ENCODE measurements around the gene MTM1. TPM values are rescaled to one million over a fixed set of nuclear protein-coding genes. Genes with fewer than 3 reads are reported as not detected.

The MTM1 gene
- total and polyA plus RNA-seq, 2 donors from 2014 or later: 6.6 to 20.5 TPM

- Histone ChIP-seq H3K9me3 (ENCODE audit: control insufficient read depth in 2 of 3, insufficient read depth in 1 of 3, low read length in 3 of 3) (no peaks in the 10 kb centered on the region), H3K4me1 (ENCODE audit: control insufficient read depth in 2 of 3, insufficient read depth in 2 of 3, low read depth in 1 of 3, low read length in 3 of 3) (peaks cover 0 to 17% (median 0%) of the 10 kb centered on the region in 3 donors), H3K9ac (ENCODE audit: low read length in 3 of 3) (no peak overlapping the region), H3K4me3 (ENCODE audit: low read length in 3 of 3) (no peak overlapping the region), H3K27ac (ENCODE audit: low read depth in 2 of 2, low read length in 2 of 2) (no peak overlapping the region), H3K36me3 (ENCODE audit: control insufficient read depth in 2 of 3, insufficient read depth in 3 of 3, low read length in 3 of 3) (no peaks in the 10 kb centered on the region), H3K27me3 (ENCODE audit: control insufficient read depth, insufficient read depth, low read length) (no peaks in the 10 kb centered on the region)
- no peak for TF ChIP-seq CTCF (IDR thresholded peaks at IDR 0.05; ENCODE audit: borderline replicate concordance, extremely low read depth, insufficient read depth)
- intact Hi-C loops (cut with DNase I): no loop called here
- no peak for DNase-seq
- FAIRE-seq: no peak
These were observed 24.1 kb upstream of the MTM1 start for GRCh38 chrX:150544222-150544787.

- no peak overlapping the region for H3K27ac ChIP-seq (ENCODE audit: low read depth in 2 of 2, low read length in 2 of 2)
- peaks cover 0 to 17% (median 0%) of the 10 kb centered on the region in 3 donors for H3K4me1 ChIP-seq (ENCODE audit: control insufficient read depth in 2 of 3, insufficient read depth in 2 of 3, low read depth in 1 of 3, low read length in 3 of 3)
- no peak overlapping the region for H3K4me3 ChIP-seq (ENCODE audit: low read length in 3 of 3)
- DNase-seq (no peak), FAIRE-seq (no peak)
- no peaks in the 10 kb centered on the region for H3K36me3 ChIP-seq (ENCODE audit: control insufficient read depth in 2 of 3, insufficient read depth in 3 of 3, low read length in 3 of 3)
- no peaks in the 10 kb centered on the region for H3K9me3 ChIP-seq (ENCODE audit: control insufficient read depth in 2 of 3, insufficient read depth in 1 of 3, low read length in 3 of 3)
- no peak overlapping the region for H3K9ac ChIP-seq (ENCODE audit: low read length in 3 of 3)
- TF ChIP-seq CTCF (IDR thresholded peaks at IDR 0.05; ENCODE audit: borderline replicate concordance, extremely low read depth, insufficient read depth): no peak
- H3K27me3 ChIP-seq (ENCODE audit: control insufficient read depth, insufficient read depth, low read length): no peaks in the 10 kb centered on the region
- intact Hi-C loops (cut with DNase I): no loop called here
These were observed 23.3 kb upstream of the MTM1 start for GRCh38 chrX:150544835-150545770.

- DNase-seq (peak in 4 of 5 donors; percentile 28 to 73 (median 43)), FAIRE-seq (no peak)
- intact Hi-C loops (cut with DNase I): no loop called here
- Histone ChIP-seq H3K9ac (ENCODE audit: low read length in 3 of 3) (no peak overlapping the region), H3K9me3 (ENCODE audit: control insufficient read depth in 2 of 3, insufficient read depth in 1 of 3, low read length in 3 of 3) (no peaks in the 10 kb centered on the region), H3K27me3 (ENCODE audit: control insufficient read depth, insufficient read depth, low read length) (no peaks in the 10 kb centered on the region), H3K4me1 (ENCODE audit: control insufficient read depth in 2 of 3, insufficient read depth in 2 of 3, low read depth in 1 of 3, low read length in 3 of 3) (peaks cover 0 to 17% (median 0%) of the 10 kb centered on the region in 3 donors), H3K36me3 (ENCODE audit: control insufficient read depth in 2 of 3, insufficient read depth in 3 of 3, low read length in 3 of 3) (no peaks in the 10 kb centered on the region), H3K27ac (ENCODE audit: low read depth in 2 of 2, low read length in 2 of 2) (peak overlapping the region; percentile 73 to 86), H3K4me3 (ENCODE audit: low read length in 3 of 3) (peak overlapping the region in 1 of 3 donors; percentile 42)
- TF ChIP-seq CTCF (IDR thresholded peaks at IDR 0.05; ENCODE audit: borderline replicate concordance, extremely low read depth, insufficient read depth): no peak
These were observed 21.7 kb upstream of the MTM1 start for GRCh38 chrX:150546711-150547153.

Data from kidney (tissue), 14 donors.